Suprapubic skin (tissue), 4 donors: Measurements from ENCODE around the gene ZCWPW2. TPM values are rescaled to one million over a fixed set of nuclear protein-coding genes. Genes with fewer than 3 reads are reported as not detected.

ENCODE experiments used
- DNase-seq, 2 donors: peaks; one replicate each; pipeline ENCODE4 v3.0.0-alpha.2; 2019; ENCODE audit warnings: low spot score in 2 of 2
- H3K27ac ChIP-seq: fragments of 200-600 bp; sonication (generic); one replicate; pipeline ENCODE4 v1.5.1; 2019
- H3K27me3 ChIP-seq: fragments of 200-600 bp; sonication (generic); one replicate; pipeline ENCODE4 v1.5.1; 2019
- H3K36me3 ChIP-seq: fragments of 200-600 bp; sonication (generic); one replicate; pipeline ENCODE4 v1.5.1; 2019
- H3K4me1 ChIP-seq: fragments of 200-600 bp; sonication (generic); one replicate; pipeline ENCODE4 v1.5.1; 2019
- H3K4me3 ChIP-seq: fragments of 200-600 bp; sonication (generic); one replicate; pipeline ENCODE4 v1.5.1; 2019; ENCODE audit warnings: mild to moderate bottlenecking
- H3K9me3 ChIP-seq: fragments of 200-600 bp; sonication (generic); one replicate; pipeline ENCODE4 v1.5.1; 2019
- CTCF ChIP-seq, 2 donors: fragments of 200-600 bp in 1 of 2; fragments of 450-650 bp in 1 of 2; sonication (generic) in 1 of 2; IDR thresholded peaks; one replicate each; pipeline ENCODE4 v1.5.1; 2016 to 2019; ENCODE audit warnings: antibody characterized with exemption in 2 of 2, mild to moderate bottlenecking in 1 of 2, moderate library complexity in 1 of 2
- EP300 ChIP-seq: sonication (generic); formaldehyde crosslinking; IDR thresholded peaks from one replicate; pipeline ENCODE4 v1.6.1; 2017; ENCODE audit warnings: antibody characterized with exemption
- POLR2A ChIP-seq, 2 donors: fragments of 450-650 bp; IDR thresholded peaks; one replicate each; pipeline ENCODE4 v1.6.1; 2017; ENCODE audit warnings: antibody characterized with exemption in 2 of 2, mild to moderate bottlenecking in 2 of 2, moderate library complexity in 2 of 2
- POLR2AphosphoS5 ChIP-seq, 3 donors: sonication (generic); formaldehyde crosslinking; IDR thresholded peaks; one replicate each; pipeline ENCODE4 v1.6.1; 2017; ENCODE audit warnings: antibody characterized with exemption in 3 of 3
- WGBS: methylation state at CpG from one replicate; pipeline ENCODE4 v1.1.5; 2018; 5-methylcytosine and 5-hydroxymethylcytosine counted together
- total RNA-seq, 4 donors: library from RNA; depleted of rRNA; stranded (reverse); fragments of >200 nt; gene quantifications; one replicate each; pipeline ENCODE4 v1.1.0, GENCODE V29; 2016

ZCWPW2 gene
- under 1 TPM in 3 of 4 donors, not detected in 1; 0.40 to 0.76 (median 0.52) TPM for total RNA-seq

- DNase-seq: peak; percentile 97 to 98
- H3K4me1 ChIP-seq: peaks cover 45% of the 10 kb centered on the region
- peaks cover 12% of the 10 kb centered on the region for H3K9me3 ChIP-seq
- peak within 1 kb of the TSS; percentile 99 for H3K27ac ChIP-seq
- peaks cover 17% of the 10 kb centered on the region for H3K36me3 ChIP-seq
- TF ChIP-seq POLR2A (IDR thresholded peaks at IDR 0.05) (peak; percentile 16 to 83), CTCF (IDR thresholded peaks at IDR 0.05) (no peak), EP300 (no peak), POLR2AphosphoS5 (IDR thresholded peaks at IDR 0.05) (peak; percentile 6 to 78 (median 74))
- no peaks in the 10 kb centered on the region for H3K27me3 ChIP-seq
- WGBS: 0% methylated on average over 17 of the region's 83 CpGs
- peak within 1 kb of the TSS; percentile 79 for H3K4me3 ChIP-seq
Measured at GRCh38 chr3:28348629-28349468, at the start of gene ZCWPW2, which contains the start of gene AZI2. TSS of gene ZCWPW2 (plus strand) at chr3:28348721. CDS start at chr3:28413069, 64,348 bp downstream. TSS of gene AZI2 (minus strand) at chr3:28348824. CDS start at chr3:28340617, 8,207 bp downstream.

GRCh38 chr3:28299705-28300104 lies 48.8 kb upstream of the ZCWPW2 start:
- 95% methylated on average over 1 of the region's 1 CpG for WGBS
- Histone ChIP-seq H3K36me3 (no peaks in the 10 kb centered on the region), H3K4me1 (no peaks in the 10 kb centered on the region), H3K27me3 (no peaks in the 10 kb centered on the region), H3K27ac (no peak overlapping the region), H3K4me3 (no peak overlapping the region), H3K9me3 (no peaks in the 10 kb centered on the region)
- DNase-seq: no peak
- TF ChIP-seq EP300 (no peak), CTCF (IDR thresholded peaks at IDR 0.05) (no peak), POLR2A (IDR thresholded peaks at IDR 0.05) (no peak), POLR2AphosphoS5 (IDR thresholded peaks at IDR 0.05) (no peak)

- no peak for DNase-seq
- Histone ChIP-seq H3K27ac (no peak overlapping the region), H3K4me3 (no peak overlapping the region), H3K9me3 (no peaks in the 10 kb centered on the region), H3K27me3 (no peaks in the 10 kb centered on the region), H3K4me1 (no peaks in the 10 kb centered on the region), H3K36me3 (no peaks in the 10 kb centered on the region)
- TF ChIP-seq CTCF (IDR thresholded peaks at IDR 0.05) (no peak), POLR2AphosphoS5 (IDR thresholded peaks at IDR 0.05) (no peak), EP300 (no peak), POLR2A (IDR thresholded peaks at IDR 0.05) (no peak)
- 91% methylated on average over 5 of the region's 5 CpGs for WGBS
Measured at GRCh38 chr3:28300345-28300962, 48.1 kb upstream of the ZCWPW2 start.

GRCh38 chr3:28301688-28302087 lies 46.8 kb upstream of the ZCWPW2 start:
- H3K4me3 ChIP-seq: no peak overlapping the region

More at GRCh38 chr3:28301688-28302087, 46.8 kb upstream of the ZCWPW2 start:
- Histone ChIP-seq H3K9me3 (no peaks in the 10 kb centered on the region), H3K4me1 (no peaks in the 10 kb centered on the region), H3K36me3 (no peaks in the 10 kb centered on the region), H3K27ac (no peak overlapping the region), H3K27me3 (no peaks in the 10 kb centered on the region)
- DNase-seq: no peak
- no peak for TF ChIP-seq POLR2AphosphoS5 (IDR thresholded peaks at IDR 0.05)
- TF ChIP-seq POLR2A (IDR thresholded peaks at IDR 0.05): no peak
- TF ChIP-seq EP300: no peak
- no peak for TF ChIP-seq CTCF (IDR thresholded peaks at IDR 0.05)
- WGBS: 89% methylated on average over 4 of the region's 4 CpGs
